Stimulated activated naive CD8-positive, alpha-beta T cell treated with anti-CD3 and anti-CD28 coated beads, Interleukin-15, amount 100 ng/mL, for 72 hours (primary cell): ENCODE measurements around the gene RFC5.
A peak's percentile ranks its signal among the peaks of the same experiment; 100 is the strongest.

Experiments
- ATAC-seq: fragments of 150-1000 bp; cut with Tn5 transposase; 2 replicates; pipeline ENCODE4 v1.10.0; 2021; ENCODE audit warnings: mild to moderate bottlenecking, moderate library complexity
- DNase-seq, 2 donors: peaks; one replicate each; pipeline ENCODE4 v3.0.0; 2021 to 2022
- H3K27ac Mint-ChIP-seq, 2 donors: one replicate each; pipeline ENCODE4 v1.8.0; 2022; ENCODE audit warnings: mild to moderate bottlenecking in 2 of 2, mixed read lengths in 2 of 2, moderate library complexity in 2 of 2
- H3K27me3 Mint-ChIP-seq: one replicate; pipeline ENCODE4 v1.8.0; 2022; ENCODE audit warnings: mixed read lengths
- H3K4me1 Mint-ChIP-seq: one replicate; pipeline ENCODE4 v1.8.0; 2022; ENCODE audit warnings: mild to moderate bottlenecking, mixed read lengths
- H3K4me3 Mint-ChIP-seq, 2 donors: one replicate each; pipeline ENCODE4 v1.8.0; 2022; ENCODE audit warnings: mild to moderate bottlenecking in 2 of 2, mixed read lengths in 2 of 2, moderate library complexity in 1 of 2
- H3K9me3 Mint-ChIP-seq, 2 donors: one replicate each; pipeline ENCODE4 v1.8.0; 2022; ENCODE audit warnings: mixed read lengths in 2 of 2

Gene RFC5

DNA sequence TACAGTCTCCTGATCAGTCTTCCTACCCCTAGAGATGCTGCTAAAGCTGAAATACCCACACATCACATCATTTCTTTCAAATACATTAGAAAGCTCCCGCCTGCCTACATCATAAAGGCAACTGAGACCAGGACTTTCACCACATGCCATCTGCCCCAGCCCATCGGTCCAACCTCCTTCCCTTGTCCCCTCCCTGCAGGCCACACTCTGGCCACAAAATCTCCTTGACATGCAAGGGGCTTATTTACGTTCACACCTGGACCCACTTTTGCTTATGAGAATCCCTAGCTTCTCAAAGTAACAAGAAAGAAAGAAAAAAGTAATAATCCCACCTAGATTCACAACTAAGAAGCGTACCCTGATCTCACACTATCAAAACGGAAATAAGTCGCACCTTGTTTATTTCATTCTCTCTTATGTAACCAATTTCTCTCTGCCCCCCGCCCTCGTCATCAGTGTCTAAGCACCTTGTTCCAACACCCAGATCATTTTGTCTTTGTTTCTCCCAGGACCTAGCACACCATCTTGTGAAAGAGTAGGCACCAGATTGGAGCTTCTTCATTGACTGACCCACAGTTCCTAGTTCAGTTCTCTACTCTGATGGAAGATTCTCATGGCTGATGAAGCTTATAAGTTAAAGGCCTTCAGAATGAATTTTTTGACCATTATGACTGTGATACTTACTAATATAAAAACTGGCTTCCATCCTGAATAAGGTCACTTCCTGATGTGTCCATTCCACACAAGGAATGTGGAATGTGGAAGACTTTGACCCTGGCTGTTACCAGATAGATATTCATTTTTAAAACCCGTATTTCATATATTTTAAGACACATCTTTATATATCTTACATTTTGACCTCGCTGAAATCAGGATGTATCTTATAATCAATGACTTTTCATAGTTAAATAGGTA is 36.8 kb downstream of the RFC5 start:
- Mint-ChIP-seq H3K9me3 (no peaks in the 10 kb centered on the region), H3K4me1 (peaks cover 36% of the 10 kb centered on the region), H3K4me3 (peak overlapping the region in 1 of 2 donors; percentile 30), H3K27ac (peak overlapping the region in 1 of 2 donors; percentile 64), H3K27me3 (no peaks in the 10 kb centered on the region)
- no peak for ATAC-seq
- no peak for DNase-seq

DNA sequence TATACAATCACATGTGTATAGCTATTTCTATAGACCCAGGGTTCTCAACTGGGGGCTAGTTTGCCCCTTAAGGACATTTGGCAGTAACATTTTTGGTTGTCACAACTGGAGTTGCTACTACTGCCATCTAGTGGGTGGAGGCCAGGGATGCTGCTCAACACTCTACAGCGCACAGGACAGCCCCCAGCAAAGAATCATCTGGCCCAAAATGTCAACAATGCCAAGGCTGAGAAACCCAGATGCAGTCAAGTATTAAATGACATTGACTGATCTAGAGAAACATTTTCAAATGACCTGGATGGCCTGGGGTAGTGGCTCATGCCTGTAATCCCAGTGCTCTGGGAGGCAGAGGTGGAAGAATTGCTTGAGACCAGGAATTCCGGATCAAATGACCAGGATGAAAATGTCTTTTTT is 38.6 kb downstream of the RFC5 start:
- no peaks in the 10 kb centered on the region for H3K27me3 Mint-ChIP-seq
- H3K4me3 Mint-ChIP-seq = no peak overlapping the region
- H3K27ac Mint-ChIP-seq = no peak overlapping the region
- peaks cover 54% of the 10 kb centered on the region for H3K4me1 Mint-ChIP-seq
- DNase-seq (peak; percentile 76 to 82), ATAC-seq (peak; percentile 89)
- no peaks in the 10 kb centered on the region for H3K9me3 Mint-ChIP-seq

DNA sequence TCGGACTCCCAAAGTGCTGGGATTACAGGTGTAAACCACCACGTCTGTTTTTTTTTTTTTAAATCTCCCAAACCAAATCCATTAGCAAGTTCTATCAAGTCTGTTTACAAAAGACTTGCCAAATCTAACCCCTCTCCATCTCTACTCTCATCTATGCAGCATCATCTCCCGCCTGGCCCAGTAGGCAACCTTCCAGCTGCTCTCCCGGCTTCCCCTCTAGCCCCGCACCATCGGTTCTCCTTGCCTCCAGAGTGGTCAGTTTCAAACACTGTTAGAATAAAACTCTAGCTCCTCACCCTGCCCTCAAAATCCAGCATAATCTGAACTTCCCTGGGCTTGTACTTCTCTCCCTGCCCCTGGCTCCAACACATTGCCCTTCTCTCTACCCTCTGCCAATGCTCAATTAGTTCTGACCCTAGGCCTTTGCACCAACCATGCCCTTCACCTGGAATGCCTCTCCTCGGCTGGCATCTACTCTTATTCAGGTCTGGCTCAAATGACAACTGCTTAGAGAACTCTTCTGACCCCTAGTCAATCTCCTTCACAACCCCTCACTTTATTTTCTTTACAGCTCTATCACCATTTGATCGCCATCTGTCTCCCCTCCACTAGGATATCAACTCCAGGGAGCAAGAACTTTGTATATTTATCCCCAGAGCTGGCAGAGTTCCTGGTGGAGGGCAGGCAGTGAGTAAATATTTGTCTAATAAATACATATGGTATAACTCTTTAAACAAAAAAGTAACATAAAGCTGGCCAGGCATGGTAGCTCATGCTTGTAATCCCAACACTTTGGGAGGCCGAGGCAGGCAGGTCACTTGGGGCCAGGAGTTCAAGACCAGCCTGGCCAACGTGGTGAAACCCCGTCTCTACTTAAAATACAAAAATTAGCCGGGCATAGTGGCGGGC is 39.6 kb downstream of the RFC5 start:
- DNase-seq = no peak
- no peak overlapping the region for H3K27ac Mint-ChIP-seq
- H3K4me1 Mint-ChIP-seq = peaks cover 54% of the 10 kb centered on the region
- H3K27me3 Mint-ChIP-seq = no peaks in the 10 kb centered on the region
- no peak for ATAC-seq
- no peaks in the 10 kb centered on the region for H3K9me3 Mint-ChIP-seq
- H3K4me3 Mint-ChIP-seq = no peak overlapping the region

DNA sequence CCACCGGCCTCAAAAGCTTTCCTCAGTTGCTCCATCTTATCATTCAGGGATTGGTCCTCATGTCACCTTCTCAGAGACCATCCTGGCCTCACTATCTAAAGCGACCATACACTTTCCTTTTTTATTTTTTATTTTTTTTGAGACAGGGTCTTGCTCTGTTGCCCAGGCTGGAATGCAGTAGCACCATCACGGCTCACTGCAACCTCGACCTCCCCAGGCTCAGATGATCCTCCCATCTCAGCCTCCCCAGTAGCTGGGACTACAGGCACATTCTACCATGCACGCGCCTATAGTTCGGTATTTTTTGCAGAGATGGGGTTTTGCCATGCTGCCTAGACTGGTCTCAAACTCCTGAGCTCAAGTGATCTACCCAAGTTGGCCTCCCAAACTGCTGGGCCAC is 41.7 kb downstream of the RFC5 start:
- no peak for DNase-seq

DNA sequence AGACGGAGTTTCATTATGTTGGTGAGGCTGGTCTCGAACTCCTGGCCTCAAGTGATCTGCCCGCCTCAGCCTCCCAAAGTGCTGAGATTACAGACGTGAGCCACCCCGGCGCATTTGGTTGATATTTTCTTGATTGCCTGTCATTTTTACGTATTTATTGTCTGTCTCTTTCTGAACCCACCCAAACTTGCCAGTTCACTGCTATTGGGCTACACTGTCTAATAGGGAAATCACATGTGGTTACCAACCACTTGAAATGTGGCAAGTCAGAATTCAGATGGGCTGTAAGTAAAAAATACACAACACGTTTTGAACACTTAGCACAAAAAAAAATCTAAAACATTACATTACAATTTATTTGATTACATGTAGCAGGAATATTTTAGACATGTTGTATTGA is 42.4 kb downstream of the RFC5 start:
- Mint-ChIP-seq H3K27ac (no peak overlapping the region), H3K9me3 (no peaks in the 10 kb centered on the region), H3K4me3 (peak overlapping the region in 1 of 2 donors; percentile 77), H3K4me1 (peaks cover 43% of the 10 kb centered on the region), H3K27me3 (no peaks in the 10 kb centered on the region)
- DNase-seq = no peak
- ATAC-seq = no peak

More for the DNA sequence above, 41.7 kb downstream of the RFC5 start:
- Mint-ChIP-seq H3K9me3 (no peaks in the 10 kb centered on the region), H3K4me1 (peaks cover 40% of the 10 kb centered on the region), H3K27ac (no peak overlapping the region), H3K27me3 (no peaks in the 10 kb centered on the region), H3K4me3 (no peak overlapping the region)
- ATAC-seq = no peak

DNA sequence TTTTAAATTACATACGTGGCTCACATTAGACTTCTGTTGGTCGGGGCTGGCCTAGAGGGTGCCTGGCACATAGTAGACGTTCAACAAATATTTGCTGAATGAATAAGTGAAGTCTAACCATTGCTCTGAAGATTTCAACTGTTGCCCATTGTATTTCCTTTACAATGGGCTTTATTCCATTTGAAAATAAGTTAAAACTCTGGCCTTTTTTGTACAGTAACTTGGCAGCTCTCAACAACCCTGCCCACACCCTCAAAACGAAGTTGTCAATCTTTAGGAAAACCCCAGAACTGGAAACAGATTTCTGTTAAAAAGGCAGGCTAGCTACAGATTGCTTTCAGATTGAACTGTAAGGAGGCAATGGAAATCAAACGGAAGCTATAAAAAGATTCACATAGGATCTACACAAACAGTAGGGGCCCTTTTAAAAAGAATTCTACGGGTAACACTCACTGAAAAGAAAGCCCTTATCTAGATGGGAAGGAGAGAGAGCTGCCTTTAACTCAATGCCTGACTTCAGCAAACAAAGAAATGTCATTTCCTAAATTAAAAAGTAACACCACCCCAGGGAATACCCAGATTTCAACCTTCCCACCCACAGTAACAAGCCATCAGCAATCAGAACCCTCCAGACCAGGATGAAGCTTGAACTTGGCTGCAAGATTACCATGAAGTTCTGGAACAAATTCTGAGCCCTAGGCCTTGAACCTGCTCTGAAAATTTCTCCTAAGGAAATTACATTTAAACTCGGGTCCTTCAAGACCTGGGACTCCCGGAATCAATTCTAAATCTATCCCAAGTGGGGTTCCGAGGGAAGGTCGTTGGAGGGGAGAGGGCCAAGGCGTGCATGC is 43.1 kb downstream of the RFC5 start:
- H3K4me3 Mint-ChIP-seq = peak overlapping the region; percentile 77 to 80
- peaks cover 50% of the 10 kb centered on the region for H3K4me1 Mint-ChIP-seq
- ATAC-seq (no peak), DNase-seq (no peak)
- no peaks in the 10 kb centered on the region for H3K27me3 Mint-ChIP-seq
- H3K9me3 Mint-ChIP-seq = no peaks in the 10 kb centered on the region
- H3K27ac Mint-ChIP-seq = peak overlapping the region; percentile 91 to 94

DNA sequence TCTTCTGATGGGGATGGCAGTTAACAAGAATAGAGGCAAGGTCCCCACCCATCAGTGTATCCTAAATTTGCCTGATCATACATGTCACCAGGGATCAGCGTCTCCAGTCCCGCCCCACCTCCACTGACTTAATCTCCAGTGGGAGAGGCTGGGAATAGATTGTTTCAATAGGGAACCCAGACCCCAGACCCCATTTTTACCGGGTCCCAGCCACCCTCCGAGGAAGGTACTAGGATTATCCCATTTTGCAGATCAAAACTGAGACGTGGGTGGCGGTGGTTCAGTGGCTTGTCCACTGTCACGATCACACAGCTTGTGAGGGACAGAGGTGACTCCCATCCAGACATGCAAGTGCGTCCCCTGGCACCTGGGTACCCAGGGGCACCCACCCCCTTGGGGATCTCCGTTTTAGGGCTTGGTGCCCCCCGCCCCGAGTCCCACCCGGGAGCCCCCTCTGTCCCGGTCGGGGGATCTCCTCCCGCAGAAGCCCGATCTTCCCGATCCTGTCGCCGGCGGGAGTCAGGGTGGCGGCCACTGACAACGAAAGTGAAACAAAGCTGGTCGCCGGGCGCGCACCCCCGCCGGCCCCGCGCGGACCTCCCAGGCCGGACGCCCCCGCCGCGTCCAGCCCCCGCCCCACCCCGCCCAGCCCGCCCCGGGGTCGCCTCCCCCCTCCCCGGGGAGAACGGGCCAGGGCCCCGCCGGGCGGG is 44.0 kb downstream of the RFC5 start:
- Mint-ChIP-seq H3K4me1 (peaks cover 59% of the 10 kb centered on the region), H3K4me3 (peak overlapping the region; percentile 77 to 80), H3K9me3 (no peaks in the 10 kb centered on the region), H3K27ac (peak overlapping the region; percentile 91 to 94), H3K27me3 (no peaks in the 10 kb centered on the region)
- DNase-seq = peak; percentile 21 to 36
- peak; percentile 60 for ATAC-seq

DNA sequence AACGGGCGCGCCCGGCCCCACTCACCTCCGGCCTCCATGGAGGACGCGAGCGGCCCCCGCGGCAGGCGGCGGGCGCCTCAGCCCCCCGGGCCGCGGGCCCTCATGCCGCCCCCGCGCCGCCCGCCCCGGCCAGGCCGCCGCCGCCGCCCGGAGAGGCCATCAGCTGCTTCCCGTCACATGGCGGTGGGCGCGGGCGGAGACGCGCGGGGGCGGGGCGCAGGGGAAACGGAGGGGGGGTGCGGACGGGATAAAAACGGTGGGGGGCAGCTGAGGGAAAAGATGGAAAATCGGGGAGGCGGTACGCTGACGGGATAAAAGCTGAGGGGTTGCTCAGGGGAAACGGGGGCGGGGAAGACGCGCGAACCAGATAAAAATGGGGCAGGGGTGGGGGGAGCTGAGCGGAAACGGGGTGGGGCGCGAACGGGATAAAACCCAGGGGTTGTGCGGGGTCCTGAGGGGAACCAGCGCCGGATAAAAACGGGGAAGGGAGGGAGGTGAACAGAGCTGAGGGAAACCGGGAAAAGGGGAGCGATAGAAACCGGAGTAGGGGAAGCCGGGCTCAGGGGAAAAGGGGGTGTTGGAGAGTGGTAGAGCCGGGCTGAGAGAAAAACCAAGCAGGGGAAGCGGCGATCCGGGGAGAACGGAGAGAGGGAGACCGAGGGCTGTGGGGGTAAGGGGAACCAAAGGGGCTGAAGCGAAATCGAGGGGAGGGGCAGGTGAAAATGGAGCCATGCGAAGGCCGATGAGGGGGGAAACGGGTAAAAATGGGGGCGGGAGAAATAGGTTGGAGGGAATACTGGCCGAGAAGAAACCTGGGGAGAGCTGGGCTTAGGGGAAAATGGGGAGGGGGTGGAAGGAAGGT is 44.7 kb downstream of the RFC5 start, which contains the start of gene WSB2:
TSS of gene WSB2 (minus strand) at position 169 of the 862 bp plus-strand sequence. CDS start at position 38, 131 bp downstream.
- ATAC-seq (peak; percentile 36), DNase-seq (peak; percentile 41 to 52)
- peak within 1 kb of the TSS; percentile 98 for H3K27ac Mint-ChIP-seq
- peaks cover 57% of the 10 kb centered on the region for H3K4me1 Mint-ChIP-seq
- H3K4me3 Mint-ChIP-seq = peak within 1 kb of the TSS; percentile 88 to 95
- H3K27me3 Mint-ChIP-seq = peaks cover 1% of the 10 kb centered on the region
- no peaks in the 10 kb centered on the region for H3K9me3 Mint-ChIP-seq

DNA sequence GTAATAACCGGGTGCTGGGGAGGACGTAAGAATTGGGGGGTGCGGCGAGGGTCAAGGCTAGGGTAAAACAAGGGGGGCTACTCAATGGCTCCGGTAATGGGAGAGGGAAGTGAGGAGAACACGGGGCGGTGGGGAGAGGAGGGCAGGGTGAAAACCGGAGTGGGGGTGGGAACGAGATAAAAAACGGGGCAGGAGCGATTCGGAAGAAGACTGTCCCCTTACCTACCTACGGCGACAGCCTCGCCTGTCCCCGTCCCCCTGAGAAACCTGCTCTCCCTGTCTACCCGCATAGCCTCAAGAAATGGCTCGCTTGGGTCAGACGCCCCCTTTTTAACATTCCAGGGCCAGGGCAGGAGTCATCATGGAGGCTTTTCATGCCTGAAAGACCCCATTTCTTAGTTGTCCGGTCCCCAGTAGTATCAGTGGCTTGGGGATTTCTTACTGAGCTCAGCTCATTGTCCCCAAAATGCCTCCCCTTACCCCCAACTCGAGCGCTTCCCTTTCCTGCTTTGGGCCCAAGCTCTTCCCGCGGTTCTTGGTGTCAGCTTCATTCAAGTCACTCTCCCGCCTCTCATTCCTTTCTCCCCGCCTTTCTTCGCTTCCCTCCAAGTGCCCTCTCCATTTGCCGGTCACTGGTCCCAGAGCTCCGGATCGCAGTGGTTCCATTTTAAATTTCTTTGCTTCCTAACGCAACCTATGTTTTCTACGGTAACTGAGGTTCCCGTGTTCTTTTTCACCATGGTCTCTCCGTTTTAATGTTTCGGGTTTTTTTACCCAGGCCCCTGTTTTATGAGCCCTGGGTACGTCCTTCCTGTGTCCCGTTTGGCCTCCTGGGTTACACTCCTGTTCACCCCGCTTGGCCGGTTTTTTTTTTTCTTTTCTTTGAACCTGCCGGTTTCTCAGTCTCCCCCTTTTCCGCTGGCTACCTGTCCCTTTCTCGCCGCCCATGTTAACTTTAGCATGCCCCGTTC is 45.7 kb downstream of the RFC5 start:
- Mint-ChIP-seq H3K27me3 (peaks cover 10% of the 10 kb centered on the region), H3K4me3 (peak overlapping the region; percentile 88 to 95), H3K4me1 (peaks cover 56% of the 10 kb centered on the region), H3K27ac (peak overlapping the region; percentile 98), H3K9me3 (no peaks in the 10 kb centered on the region)
- ATAC-seq (no peak), DNase-seq (peak in 1 of 2 donors; percentile 19)

DNA sequence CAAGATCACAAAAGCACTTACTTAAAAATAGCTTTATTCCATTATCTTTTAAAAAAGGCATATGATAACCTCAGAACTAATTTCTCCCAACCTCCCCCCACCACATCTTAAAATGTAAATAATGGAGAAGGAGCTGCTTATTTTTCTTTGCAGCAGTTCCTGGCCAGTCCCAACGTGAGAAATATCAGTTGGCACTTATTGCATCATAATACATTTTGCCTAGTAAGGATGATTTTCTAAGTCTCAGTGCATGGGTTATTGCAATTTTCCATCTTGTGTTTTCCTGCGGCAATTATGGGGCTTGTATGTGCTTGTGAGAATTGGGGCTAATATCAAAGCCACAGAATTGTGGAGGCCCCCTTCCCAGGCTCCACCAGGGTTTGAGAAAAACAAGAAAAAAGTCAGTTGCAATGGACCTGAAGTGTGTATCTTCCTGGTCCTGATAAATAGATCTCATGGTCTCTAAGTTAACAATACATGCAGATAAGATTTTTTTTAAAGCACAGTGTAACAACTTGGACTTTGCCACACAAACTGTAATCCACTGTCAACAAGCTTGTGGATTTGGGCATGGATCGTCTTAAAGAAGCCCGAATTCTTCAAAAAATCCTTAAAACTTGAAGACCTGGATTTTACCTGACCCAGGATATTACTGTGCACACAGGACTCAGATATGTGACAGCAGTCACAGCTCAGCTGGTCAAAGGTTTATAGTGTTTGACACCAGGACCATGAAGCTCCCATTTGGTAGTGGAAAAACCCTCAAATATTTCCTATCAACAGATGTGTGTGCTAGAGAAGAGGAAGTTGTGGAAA is 47.3 kb downstream of the RFC5 start:
- Mint-ChIP-seq H3K4me3 (peak overlapping the region; percentile 73 to 95), H3K4me1 (peaks cover 51% of the 10 kb centered on the region)

DNA sequence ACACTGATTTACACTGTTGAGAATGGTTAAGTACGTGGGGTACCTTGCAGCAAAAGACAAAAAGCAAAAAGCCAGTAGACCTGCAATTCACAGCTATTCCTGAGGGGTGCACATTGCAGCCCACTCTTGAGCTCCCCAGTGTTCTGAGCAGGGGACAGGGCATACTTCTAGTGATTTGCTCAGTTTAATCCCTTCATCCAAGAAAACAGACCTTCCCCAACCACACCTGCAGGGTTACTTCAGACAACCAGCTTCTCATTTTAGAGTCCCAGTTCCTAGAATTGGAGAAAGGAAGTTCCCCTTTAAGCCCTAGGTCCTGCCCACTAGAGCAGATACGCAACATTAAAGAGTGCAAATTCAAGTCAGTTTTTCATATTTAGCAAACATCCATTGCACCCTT is 48.1 kb downstream of the RFC5 start:
- Mint-ChIP-seq H3K27ac (peak overlapping the region in 1 of 2 donors; percentile 76), H3K9me3 (no peaks in the 10 kb centered on the region), H3K4me3 (peak overlapping the region; percentile 73 to 95), H3K27me3 (peaks cover 26% of the 10 kb centered on the region), H3K4me1 (peaks cover 43% of the 10 kb centered on the region)
- ATAC-seq (peak; percentile 68), DNase-seq (peak in 1 of 2 donors; percentile 36)

More for the DNA sequence above, 47.3 kb downstream of the RFC5 start:
- no peak for DNase-seq
- peak overlapping the region; percentile 76 to 78 for H3K27ac Mint-ChIP-seq
- H3K27me3 Mint-ChIP-seq = peaks cover 20% of the 10 kb centered on the region
- ATAC-seq = no peak
- H3K9me3 Mint-ChIP-seq = no peaks in the 10 kb centered on the region

DNA sequence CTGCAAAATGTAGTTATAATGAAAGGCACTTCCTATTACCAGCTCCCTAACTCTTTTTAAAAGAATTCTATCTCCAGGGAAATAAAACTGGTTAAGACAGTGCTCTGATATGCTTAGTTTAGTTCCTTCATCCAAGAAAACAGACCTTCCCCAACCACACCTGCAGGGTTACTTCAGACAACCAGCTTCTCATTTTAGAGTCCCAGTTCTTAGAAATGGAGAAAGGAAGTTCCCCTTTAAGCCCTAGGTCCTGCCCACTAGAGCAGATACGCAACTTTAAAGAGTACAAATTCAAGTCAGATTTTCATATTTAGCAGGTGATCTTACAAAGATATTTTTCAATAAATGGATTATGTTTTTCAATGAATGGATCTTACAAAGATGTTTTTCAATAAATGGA is 48.9 kb downstream of the RFC5 start:
- ATAC-seq = no peak
- peaks cover 35% of the 10 kb centered on the region for H3K4me1 Mint-ChIP-seq
- H3K4me3 Mint-ChIP-seq = peak overlapping the region; percentile 59 to 73
- H3K9me3 Mint-ChIP-seq = no peaks in the 10 kb centered on the region
- H3K27ac Mint-ChIP-seq = peak overlapping the region in 1 of 2 donors; percentile 79
- no peak for DNase-seq
- H3K27me3 Mint-ChIP-seq = peaks cover 26% of the 10 kb centered on the region
